ENCODE measurements around the gene PDHB.

- no peak for TF ChIP-seq CTCF (conservative IDR thresholded peaks at IDR 0.05 in 1 of 2, IDR thresholded peaks at IDR 0.05 in 1 of 2; ENCODE audit: low read depth in 1 of 2, low read length in 2 of 2)
- TF ChIP-seq EZH2 (IDR thresholded peaks at IDR 0.05; ENCODE audit: low read length, missing control alignments), result no peak
Observed at GRCh38 chr3:58416191-58416590, 17.4 kb downstream of the PDHB start.
